HS-5 (cell line): ENCODE measurements around the gene NUDT17.
A peak's percentile ranks its signal among the peaks of the same experiment; 100 is the strongest.

Experiments used
- DNase-seq: peaks from one replicate; pipeline ENCODE4 v3.0.0-alpha.2; 2012; ENCODE audit warnings: low read depth

NUDT17 gene

DNA sequence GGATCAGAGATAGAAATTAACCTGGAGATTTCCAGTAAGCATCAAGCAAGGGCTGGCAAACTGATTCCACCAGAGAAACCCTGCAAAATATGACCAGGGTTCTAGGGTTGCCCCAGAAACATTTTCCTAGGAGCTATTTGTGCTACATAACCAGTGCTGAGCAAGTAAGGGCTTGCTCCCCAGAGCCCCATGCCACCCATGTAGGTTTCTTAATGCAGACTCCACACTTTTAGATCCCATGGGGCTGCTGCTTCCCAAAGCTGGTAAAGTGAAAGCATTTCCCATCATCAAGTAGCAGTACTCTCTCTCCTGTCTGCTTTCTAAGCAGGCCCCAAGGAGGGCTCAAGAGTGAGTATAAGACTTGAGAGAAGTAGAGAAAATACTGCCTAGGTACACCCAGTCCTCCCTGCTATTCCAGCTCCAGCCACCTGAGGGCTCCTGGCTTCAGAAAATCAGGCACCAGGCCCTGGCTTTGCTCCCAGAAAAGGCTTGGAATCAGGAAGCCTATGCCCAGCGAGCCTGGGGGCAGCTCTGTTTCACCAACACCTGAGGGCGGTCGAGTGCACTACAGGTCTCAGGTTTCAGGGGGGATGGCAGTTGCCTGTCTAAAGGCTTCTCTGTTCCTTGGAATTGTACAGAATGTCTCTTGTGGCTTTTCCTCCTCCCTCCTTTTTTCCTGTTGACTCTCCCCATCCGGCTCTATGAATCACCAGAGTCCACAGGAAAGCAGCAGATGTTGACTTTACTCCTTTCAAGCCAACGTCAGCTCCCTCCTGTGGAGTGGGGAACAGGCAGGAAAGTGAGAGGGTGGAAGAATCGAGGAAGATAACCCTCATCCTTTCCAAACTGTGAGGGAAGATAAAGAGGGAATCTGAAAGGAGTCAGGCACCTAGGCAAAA, 46.4 kb downstream of the NUDT17 start:
- DNase-seq, result peak; percentile 98

DNA sequence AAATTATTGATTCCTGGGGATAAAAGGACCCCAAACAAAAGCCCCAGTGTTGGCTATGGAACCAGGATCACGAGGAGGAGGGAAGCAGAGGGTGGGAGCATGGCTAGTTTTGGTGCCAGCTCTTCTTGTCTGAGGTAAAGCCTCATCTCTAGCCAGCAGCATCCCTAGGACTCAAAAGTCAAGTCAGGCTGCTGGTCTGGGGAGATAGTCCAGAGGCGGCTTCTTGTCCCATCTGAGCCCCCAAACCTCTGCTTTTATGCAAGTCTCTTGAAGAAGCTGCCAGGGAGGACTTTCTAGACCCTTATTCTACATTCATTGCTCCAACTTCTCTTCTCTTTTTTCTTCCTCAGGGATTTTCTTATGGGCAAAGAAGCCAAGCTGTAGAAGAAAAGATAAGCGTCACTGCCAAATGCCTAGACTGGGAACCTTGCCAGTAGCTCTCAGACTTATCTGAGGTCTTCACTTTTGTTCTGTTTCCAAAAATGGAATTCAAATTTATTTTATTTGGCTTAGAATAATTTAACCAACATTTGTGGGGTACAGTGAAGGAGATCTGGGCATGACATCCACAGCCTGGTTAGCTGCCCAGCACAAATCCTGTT, 47.2 kb downstream of the NUDT17 start:
- no peak for DNase-seq

DNA sequence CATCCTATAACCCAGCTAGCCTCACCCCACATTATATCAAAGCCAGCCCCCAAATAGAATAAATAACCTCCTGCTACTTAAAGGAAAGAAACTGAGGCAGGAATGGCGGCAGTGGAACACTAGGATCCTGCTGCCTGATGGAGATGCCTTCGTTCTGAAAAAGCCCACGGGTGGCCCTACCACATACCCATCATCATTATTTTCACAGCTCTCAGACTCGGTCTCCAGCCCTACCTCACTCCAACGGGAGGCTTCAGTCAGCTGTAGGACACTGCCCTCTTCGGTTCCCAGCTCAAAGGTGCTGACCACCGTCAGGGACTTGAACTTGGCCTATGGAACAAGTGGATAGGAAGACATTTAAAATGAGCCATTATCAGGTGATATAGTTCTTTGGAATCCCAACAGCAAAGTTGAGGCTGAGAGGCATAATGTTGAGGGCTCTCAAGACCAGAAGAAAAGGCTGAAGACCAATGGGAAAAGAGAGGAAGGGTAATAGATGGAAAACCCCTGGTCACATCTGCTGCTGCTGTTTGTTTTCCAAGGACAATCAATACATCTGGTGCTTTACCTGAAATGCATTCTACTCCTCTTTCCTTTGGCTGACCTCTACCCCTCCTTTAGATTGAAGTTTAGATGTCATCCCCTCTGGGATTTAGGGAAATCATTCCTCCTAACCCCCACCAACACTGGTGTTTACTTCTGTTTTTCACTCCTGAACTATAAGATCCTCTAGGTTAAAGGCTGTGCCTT, 48.1 kb downstream of the NUDT17 start:
- no peak for DNase-seq

DNA sequence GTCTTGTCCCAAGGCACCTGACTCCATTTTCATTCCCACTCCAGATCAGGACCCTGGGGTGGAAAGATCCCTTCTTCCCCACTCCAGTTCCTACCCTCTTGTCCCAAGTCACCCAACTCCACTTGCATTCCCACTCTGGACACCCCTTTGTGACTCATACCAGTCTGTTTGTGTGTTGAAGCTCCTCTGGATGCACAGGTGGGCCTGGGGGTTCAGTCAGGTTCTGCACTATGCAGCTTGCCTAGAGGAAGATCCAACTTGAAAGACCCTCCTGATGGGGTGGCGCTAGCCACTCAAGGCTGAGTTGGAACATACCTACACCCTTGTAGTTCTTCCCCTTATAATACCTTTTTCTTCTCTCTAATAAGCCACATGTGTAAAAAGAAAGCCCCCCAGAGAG, 50.0 kb downstream of the NUDT17 start:
- no peak for DNase-seq

DNA sequence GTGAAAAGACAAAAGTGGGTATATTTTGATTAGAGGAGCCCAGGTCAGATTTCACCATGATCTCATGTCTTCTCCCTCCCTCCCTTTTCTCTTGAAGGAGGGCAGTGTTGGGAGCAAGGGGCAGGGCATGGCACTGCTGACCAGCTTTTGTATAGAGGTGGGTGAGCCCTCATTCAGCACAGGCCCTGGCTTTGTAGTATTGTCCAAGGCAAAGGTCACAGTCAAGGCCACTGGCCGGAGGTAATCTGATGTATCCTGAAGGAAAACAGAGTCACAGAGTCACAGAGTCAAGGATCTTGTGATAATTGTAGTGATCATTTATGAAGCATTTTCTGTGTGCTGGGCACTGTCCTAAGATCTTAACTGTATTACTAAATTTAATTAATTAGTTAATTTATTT, 52.5 kb downstream of the NUDT17 start:
- no peak for DNase-seq
